ENCODE measurements around the gene HOXB9.

The HOXB9 gene

DNA sequence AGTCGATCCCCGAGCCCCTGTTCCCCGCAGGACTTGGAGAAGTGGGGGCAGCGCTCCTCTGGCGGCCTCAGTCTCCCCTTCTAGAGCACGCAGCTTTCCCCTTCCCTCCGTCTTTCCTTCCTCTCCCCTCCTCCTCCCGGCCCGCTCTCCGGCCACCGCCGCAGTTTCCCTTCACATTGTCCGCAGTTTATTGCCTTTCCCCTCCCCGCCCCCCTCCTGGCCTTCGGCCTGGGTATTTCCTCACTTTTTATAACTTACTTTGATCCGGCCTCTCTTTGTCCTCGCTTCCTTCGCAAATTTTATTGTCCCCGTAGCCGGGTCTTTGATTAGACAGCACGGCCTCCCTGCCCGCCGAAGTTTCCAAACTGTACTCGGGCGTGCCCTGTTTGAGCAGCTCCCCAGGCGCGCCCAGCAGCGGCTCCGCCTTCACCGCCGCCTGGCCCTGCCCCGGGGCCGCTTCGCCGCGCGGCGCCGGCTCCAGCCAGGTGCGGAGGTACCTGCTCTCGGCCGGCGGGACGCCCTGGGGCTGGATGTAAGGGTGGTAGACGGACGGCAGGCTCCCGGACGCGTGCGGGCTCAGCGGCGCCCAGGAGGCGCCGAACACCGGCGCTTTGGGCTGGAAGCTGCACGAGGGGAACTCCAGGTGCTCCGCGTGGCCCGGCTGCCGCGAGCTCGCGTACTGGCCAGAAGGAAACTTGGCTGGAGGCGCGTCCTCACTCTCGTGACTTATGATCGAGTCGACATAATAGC lies 488 bp downstream of the HOXB9 start:
- TF ChIP-seq, protein P1, sequence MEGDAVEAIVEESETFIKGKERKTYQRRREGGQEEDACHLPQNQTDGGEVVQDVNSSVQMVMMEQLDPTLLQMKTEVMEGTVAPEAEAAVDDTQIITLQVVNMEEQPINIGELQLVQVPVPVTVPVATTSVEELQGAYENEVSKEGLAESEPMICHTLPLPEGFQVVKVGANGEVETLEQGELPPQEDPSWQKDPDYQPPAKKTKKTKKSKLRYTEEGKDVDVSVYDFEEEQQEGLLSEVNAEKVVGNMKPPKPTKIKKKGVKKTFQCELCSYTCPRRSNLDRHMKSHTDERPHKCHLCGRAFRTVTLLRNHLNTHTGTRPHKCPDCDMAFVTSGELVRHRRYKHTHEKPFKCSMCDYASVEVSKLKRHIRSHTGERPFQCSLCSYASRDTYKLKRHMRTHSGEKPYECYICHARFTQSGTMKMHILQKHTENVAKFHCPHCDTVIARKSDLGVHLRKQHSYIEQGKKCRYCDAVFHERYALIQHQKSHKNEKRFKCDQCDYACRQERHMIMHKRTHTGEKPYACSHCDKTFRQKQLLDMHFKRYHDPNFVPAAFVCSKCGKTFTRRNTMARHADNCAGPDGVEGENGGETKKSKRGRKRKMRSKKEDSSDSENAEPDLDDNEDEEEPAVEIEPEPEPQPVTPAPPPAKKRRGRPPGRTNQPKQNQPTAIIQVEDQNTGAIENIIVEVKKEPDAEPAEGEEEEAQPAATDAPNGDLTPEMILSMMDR (IDR thresholded peaks at IDR 0.05; ENCODE audit: low read depth, low read length) = no peak

DNA sequence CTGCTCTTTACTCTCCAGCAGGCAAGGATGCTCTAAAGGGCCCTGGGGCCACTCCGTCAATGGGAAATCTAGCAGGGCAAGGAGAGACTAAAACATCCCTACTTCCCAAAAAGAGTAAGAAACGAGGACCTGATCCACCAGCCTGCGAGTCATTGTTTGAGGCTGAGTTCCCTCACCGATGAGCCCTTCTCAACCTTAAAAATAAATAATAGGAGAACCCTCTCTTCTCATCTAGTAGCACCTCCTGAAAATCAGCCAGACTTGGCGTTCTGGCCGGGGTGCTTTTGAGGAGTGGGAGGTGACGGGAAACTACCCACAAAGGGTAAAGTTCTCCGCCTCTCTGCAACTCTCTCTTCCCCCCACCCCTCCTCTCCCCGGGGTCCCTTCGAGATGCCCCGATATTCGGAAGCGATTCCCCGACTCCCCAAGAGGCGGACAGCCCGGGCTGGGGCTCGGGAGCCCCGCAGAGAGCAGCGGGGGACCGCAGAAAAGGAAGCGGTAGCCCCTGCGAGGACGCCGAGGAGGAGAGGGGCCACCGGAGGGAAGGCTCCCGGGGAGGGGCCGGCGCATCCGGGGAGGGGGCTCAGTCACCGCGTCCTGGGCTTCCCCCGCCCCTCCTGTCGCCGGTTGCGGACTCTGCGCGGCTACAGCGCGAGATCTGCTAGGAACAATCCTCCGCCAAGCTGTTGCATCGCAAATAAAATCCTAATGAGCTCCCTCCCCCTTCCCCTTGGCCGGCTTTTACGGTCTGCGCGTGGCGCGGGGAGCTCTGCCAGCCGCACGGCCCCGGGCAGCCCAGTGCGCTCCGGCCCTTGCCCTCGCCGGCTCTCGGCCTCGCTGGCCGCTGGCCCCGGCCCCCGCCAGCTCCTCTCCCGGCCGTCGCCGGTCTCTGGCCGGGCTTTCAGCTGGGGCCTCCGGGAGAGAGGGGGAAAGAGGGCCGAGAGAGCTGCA lies 1.3 kb downstream of the HOXB9 start:
- TF ChIP-seq, protein P1 (IDR thresholded peaks at IDR 0.05; ENCODE audit: low read depth, low read length) = no peak
- peak overlapping the region; percentile 43 for H3K4me3 ChIP-seq (ENCODE audit: low read depth, low read length)

More for the DNA sequence above, 488 bp downstream of the HOXB9 start:
- H3K4me3 ChIP-seq (ENCODE audit: low read depth, low read length) = peak overlapping the region; percentile 43

DNA sequence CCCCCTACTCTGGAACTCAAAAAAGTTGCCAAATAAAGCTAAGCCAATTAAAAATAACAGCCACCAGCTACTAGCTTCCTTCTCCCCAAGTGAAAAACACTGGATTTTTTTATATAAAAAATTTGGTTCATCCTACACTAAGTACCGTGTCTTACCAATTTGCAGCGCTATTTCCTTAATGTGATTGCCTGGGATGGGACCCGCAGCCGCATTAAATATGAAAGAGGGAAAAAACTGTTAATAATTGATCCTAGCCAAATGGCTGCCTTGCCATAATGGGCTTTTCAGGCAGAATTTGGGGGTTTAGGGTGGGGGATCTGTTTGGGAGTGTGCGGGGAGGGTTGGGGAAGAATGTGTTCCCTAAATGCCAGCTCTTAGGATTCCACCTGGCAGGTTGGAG lies 2.0 kb downstream of the HOXB9 start:
- H3K4me3 ChIP-seq (ENCODE audit: low read depth, low read length) = no peak overlapping the region
- TF ChIP-seq, protein P1 (IDR thresholded peaks at IDR 0.05; ENCODE audit: low read depth, low read length) = no peak

DNA sequence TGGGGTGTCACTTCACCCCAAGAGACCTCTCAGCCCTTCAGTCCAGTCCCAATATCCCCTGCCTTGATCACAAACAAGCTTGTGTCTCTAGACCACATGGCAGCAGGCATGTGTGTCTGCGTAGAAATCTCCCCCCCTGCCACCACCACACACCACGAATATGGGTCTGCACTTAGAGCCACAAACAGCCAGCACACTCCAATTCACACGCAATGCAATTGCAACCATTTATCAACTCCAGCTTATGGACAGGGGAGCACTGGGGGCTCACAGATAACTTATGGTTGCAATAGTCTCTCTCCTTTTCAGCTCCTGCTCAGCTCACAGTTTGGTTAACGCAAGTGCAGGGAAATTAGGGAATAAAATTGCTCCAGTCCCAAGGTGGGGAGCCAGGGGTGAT lies 2.6 kb downstream of the HOXB9 start:
- TF ChIP-seq, protein P1 (IDR thresholded peaks at IDR 0.05; ENCODE audit: low read depth, low read length) = no peak
- H3K4me3 ChIP-seq (ENCODE audit: low read depth, low read length) = no peak overlapping the region

DNA sequence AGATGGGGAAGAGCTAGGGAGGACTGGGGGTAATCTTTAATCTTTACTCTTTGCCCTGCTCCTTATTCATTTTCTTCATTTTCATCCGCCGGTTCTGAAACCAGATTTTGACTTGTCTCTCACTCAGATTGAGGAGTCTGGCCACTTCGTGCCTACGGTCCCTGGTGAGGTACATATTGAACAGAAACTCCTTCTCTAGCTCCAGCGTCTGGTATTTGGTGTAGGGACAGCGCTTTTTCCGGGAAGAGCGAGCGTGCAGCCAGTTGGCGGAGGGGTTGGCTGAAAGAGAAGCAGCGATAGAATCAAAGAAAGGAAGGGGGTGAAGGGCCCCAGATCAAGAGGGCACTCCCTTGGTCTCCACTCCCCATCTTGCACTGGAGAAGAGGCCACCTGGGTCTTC lies 3.3 kb downstream of the HOXB9 start:
- no peak overlapping the region for H3K4me3 ChIP-seq (ENCODE audit: low read depth, low read length)
- TF ChIP-seq, protein P1 (IDR thresholded peaks at IDR 0.05; ENCODE audit: low read depth, low read length) = no peak

DNA sequence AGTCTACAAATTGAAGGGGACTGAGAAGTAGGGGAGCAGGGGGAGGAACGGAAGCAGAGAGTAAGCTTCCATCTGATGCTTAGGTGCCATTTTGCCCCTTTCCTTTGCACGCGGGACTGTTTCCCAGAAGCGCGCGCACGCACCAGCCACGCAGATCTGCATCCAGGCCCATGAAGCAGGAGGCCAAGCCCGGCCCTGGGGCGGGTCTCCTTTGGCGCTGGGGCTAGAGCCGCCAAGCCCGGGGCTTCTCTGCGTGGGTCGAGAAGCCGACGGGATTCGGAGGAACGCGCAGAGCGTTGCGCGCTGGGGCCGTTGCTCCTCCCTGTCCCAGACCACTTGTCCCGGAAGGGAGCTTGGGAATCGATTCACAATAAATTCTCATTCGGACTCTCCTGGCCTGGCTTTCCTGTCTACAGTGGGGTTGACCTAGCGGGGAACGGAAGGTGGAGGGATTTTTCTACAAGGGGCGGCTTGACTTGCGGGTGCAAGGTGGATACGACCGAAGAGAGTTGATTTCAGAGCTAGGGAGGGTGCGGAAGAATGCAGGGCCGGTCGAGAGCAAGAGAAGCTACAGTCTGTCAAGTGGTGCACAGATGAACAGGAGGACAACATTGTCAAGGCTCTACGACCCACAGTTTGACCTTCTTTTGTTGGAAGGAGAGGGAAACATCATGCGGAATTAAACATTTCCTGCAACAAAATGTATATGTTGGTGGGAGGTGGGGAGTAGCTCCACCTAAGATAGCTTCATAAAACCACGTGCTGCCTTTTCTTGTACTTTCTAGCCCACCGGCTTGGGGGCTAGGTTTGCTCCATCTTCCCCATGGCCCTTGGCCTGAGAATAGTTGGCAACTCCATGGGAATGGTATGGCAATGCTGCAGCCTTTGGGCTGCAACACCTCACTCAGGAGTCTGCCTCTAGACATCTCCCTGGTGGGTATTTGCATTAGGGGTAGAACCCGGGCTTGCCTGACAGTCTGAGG lies 4.5 kb downstream of the HOXB9 start:
- H3K4me3 ChIP-seq (ENCODE audit: low read depth, low read length) = no peak overlapping the region
- TF ChIP-seq, protein P1 (IDR thresholded peaks at IDR 0.05; ENCODE audit: low read depth, low read length) = no peak
